MM.1S (cell line): ENCODE results near the gene HSPA4L.

Source experiments
- EZH2phosphoT487 ChIP-seq: fragments of 300-600 bp; sonication (generic); IDR thresholded peaks from 2 replicates; pipeline ENCODE4 v1.6.1; 2018; ENCODE audit warnings: antibody characterized with exemption, low read length
- TF ChIP-seq, protein P1 (sequence below): fragments of 300-600 bp; sonication (generic); IDR thresholded peaks from 2 replicates; pipeline ENCODE4 v1.5.1; 2016; ENCODE audit warnings: antibody characterized with exemption, low read length, mixed read lengths

DNA sequence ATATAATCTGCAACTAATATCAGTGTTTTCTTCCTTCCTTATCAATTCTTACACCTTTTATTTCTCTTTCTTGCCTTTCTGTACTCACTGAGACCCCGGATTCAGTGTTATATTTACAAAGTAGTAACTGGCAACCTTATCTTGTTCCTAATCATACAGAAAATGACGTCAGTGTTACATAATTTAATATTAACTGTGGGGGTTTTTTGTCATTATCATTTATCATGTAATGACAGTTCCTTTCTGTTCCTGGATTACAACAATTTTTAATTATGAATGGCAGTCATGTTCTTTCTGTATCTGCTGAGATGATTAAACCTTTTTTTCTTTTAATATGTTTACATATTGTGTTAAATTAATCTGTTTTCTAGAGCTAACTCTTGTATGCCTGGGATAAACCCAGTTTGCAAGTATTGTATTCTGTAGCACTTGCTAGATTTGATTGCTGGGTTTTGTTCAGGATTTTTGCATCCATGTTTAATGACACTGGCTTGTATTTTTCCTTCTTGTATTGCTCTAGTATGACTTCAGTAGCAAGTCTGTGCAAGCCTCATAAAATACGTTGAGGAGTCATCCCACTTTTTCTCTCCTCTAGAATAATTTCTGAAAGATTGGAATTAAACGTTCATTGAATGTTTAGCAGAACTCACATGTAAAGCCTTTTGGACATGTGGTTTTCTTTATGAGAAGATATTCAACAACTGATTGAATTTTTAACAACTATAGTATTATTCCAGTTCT is 10.4 kb upstream of the HSPA4L start:
- no peak for TF ChIP-seq EZH2phosphoT487
- TF ChIP-seq, protein P1, sequence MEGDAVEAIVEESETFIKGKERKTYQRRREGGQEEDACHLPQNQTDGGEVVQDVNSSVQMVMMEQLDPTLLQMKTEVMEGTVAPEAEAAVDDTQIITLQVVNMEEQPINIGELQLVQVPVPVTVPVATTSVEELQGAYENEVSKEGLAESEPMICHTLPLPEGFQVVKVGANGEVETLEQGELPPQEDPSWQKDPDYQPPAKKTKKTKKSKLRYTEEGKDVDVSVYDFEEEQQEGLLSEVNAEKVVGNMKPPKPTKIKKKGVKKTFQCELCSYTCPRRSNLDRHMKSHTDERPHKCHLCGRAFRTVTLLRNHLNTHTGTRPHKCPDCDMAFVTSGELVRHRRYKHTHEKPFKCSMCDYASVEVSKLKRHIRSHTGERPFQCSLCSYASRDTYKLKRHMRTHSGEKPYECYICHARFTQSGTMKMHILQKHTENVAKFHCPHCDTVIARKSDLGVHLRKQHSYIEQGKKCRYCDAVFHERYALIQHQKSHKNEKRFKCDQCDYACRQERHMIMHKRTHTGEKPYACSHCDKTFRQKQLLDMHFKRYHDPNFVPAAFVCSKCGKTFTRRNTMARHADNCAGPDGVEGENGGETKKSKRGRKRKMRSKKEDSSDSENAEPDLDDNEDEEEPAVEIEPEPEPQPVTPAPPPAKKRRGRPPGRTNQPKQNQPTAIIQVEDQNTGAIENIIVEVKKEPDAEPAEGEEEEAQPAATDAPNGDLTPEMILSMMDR: no peak
